ENCODE data around the gene JCAD.

GRCh38 chr10:30042820-30043219, 16.6 kb downstream of the JCAD start:
- TF ChIP-seq, protein P1, sequence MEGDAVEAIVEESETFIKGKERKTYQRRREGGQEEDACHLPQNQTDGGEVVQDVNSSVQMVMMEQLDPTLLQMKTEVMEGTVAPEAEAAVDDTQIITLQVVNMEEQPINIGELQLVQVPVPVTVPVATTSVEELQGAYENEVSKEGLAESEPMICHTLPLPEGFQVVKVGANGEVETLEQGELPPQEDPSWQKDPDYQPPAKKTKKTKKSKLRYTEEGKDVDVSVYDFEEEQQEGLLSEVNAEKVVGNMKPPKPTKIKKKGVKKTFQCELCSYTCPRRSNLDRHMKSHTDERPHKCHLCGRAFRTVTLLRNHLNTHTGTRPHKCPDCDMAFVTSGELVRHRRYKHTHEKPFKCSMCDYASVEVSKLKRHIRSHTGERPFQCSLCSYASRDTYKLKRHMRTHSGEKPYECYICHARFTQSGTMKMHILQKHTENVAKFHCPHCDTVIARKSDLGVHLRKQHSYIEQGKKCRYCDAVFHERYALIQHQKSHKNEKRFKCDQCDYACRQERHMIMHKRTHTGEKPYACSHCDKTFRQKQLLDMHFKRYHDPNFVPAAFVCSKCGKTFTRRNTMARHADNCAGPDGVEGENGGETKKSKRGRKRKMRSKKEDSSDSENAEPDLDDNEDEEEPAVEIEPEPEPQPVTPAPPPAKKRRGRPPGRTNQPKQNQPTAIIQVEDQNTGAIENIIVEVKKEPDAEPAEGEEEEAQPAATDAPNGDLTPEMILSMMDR (IDR thresholded peaks at IDR 0.05), result no peak
- TF ChIP-seq POLR2A (IDR thresholded peaks at IDR 0.05), result no peak

Data from thyroid gland (tissue), 4 donors.